CD4-positive, alpha-beta memory T cell (primary cell): ENCODE measurements around the gene NKX2-2. TPM values are rescaled to one million over a fixed set of nuclear protein-coding genes. Genes with fewer than 3 reads are reported as not detected.
A peak's percentile ranks its signal among the peaks of the same experiment; 100 is the strongest.
"Not testable (repeated sequence)": the region's sequence is repeated elsewhere in the genome, so short reads cannot be mapped to it uniquely, and the experiment has no call there.

Experiments
- CTCF ChIA-PET: fragments of 350-600 bp; sonication (Branson Sonifier 250); formaldehyde crosslinking; loops from one replicate; lab custom pipeline; 2021; ENCODE audit warnings: inconsistent platforms; ENCODE audit not compliant: partially characterized antibody; lab: Charles Lee
- POLR2A ChIA-PET: fragments of 350-600 bp; sonication (Branson Sonifier 250); formaldehyde crosslinking; loops from one replicate; lab custom pipeline; 2021; ENCODE audit not compliant: partially characterized antibody; lab: Charles Lee
- DNase-seq, 5 donors: peaks; one replicate each; pipeline versions ENCODE4 v3.0.0 to v3.0.0-alpha.2; 2020 to 2022; ENCODE audit warnings: mixed read lengths in 1 of 5
- H3K27ac ChIP-seq: one replicate; pipeline ENCODE4 v1.7.0; 2013; ENCODE audit warnings: low read depth, low read length
- H3K27me3 ChIP-seq: 2 replicates; pipeline ENCODE4 v1.7.0; 2013; ENCODE audit warnings: mild to moderate bottlenecking, low read length, moderate library complexity; ENCODE audit not compliant: insufficient read depth
- H3K36me3 ChIP-seq: 2 replicates; pipeline ENCODE4 v1.7.0; 2013; ENCODE audit warnings: mild to moderate bottlenecking, low read length, moderate library complexity; ENCODE audit not compliant: insufficient read depth
- H3K4me1 ChIP-seq: 2 replicates; pipeline ENCODE4 v1.7.0; 2013; ENCODE audit warnings: mild to moderate bottlenecking, low read length, moderate library complexity; ENCODE audit not compliant: insufficient read depth
- H3K4me3 ChIP-seq, 2 donors: one replicate each; pipeline ENCODE4 v1.7.0; 2013; ENCODE audit warnings: low read length in 2 of 2, mild to moderate bottlenecking in 1 of 2
- H3K9me3 ChIP-seq, 2 donors: one replicate each; pipeline ENCODE4 v1.7.0; 2013; ENCODE audit warnings: low read length in 2 of 2, control low read depth in 1 of 2; ENCODE audit not compliant: control insufficient read depth in 1 of 2
- H3K27ac Mint-ChIP-seq, 7 donors: one replicate each; pipeline ENCODE4 v1.8.0; 2020 to 2021; ENCODE audit warnings: mixed read lengths in 7 of 7, mild to moderate bottlenecking in 6 of 7, inconsistent platforms in 3 of 7, moderate library complexity in 3 of 7
- H3K27me3 Mint-ChIP-seq, 2 donors: one replicate each; pipeline ENCODE4 v1.8.0; 2020 to 2021; ENCODE audit warnings: mixed read lengths in 2 of 2
- H3K36me3 Mint-ChIP-seq, 2 donors: one replicate each; pipeline ENCODE4 v1.8.0; 2020 to 2021; ENCODE audit warnings: mixed read lengths in 2 of 2, inconsistent platforms in 1 of 2, mild to moderate bottlenecking in 1 of 2
- H3K4me1 Mint-ChIP-seq, 4 donors: one replicate each; pipeline ENCODE4 v1.8.0; 2020 to 2021; ENCODE audit warnings: mixed read lengths in 4 of 4, mild to moderate bottlenecking in 1 of 4
- H3K4me3 Mint-ChIP-seq, 8 donors: one replicate each; pipeline ENCODE4 v1.8.0; 2020 to 2021; ENCODE audit warnings: mixed read lengths in 8 of 8, mild to moderate bottlenecking in 7 of 8, moderate library complexity in 6 of 8, inconsistent platforms in 3 of 8
- H3K9me3 Mint-ChIP-seq, 8 donors: one replicate each; pipeline ENCODE4 v1.8.0; 2020 to 2021; ENCODE audit warnings: mixed read lengths in 8 of 8, mild to moderate bottlenecking in 5 of 8, inconsistent platforms in 3 of 8, moderate library complexity in 1 of 8
- intact Hi-C: fragments of 100-400 bp; cut with micrococcal nuclease; formaldehyde crosslinking; loops from one replicate; pipeline ENCODE4 v1.15.1; 2023
- polyA plus RNA-seq, 2 donors: library from polyadenylated mRNA; unstranded; fragments of 300-500 nt; fragmentation: Illumina TruSeq; gene quantifications; one replicate each; pipeline ENCODE4 v1.2.3, GENCODE V29; 2021
- total RNA-seq, 2 experiments: library from RNA; stranded (reverse); gene quantifications; one replicate each; pipeline ENCODE4 v1.2.3, GENCODE V29; 2021

The NKX2-2 gene
- total and polyA plus RNA-seq, 4 experiments from 2014 or later = not detected

DNA sequence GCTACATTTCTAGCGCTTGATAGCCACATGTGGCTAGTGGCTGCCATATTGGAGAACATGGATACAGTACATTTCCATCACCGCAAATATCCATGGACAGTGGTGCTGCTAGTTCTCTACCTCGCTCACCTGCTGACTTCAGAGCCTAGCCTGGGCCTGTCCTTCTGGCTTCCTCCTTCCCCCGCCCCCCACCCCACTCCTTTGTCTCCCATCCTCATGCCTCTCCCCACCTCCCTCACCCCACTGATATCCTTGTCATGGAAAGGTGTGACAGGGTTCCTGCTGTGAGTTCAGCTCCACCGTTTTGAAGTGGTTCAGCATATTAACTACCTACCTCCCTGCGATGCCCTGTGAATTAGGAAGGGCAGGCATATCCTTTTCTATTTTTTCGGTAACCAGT lies 14.2 kb downstream of the NKX2-2 start:
- Histone ChIP-seq H3K4me1 (no peaks in the 10 kb centered on the region), H3K9me3 (no peaks in the 10 kb centered on the region), H3K36me3 (no peaks in the 10 kb centered on the region), H3K4me3 (no peak overlapping the region), H3K27me3 (no peaks in the 10 kb centered on the region), H3K27ac (no peak overlapping the region)
- Mint-ChIP-seq H3K4me3 (no peak overlapping the region), H3K27ac (no peak overlapping the region), H3K4me1 (peaks cover 0 to under 1% (median under 1%) of the 10 kb centered on the region in 4 donors), H3K27me3 (peaks cover 18 to 39% of the 10 kb centered on the region in 2 donors), H3K9me3 (peaks cover 0 to 1% (median 0%) of the 10 kb centered on the region in 8 donors), H3K36me3 (no peaks in the 10 kb centered on the region)
- ChIA-PET POLR2A (no interaction called here), CTCF (interaction anchor here (17.6 kb wide), 1 partner anchor 261 kb away, joined by 337 read pairs; no protein-coding TSS in a partner anchor)
- intact Hi-C loops = no loop called here
- no peak for DNase-seq

DNA sequence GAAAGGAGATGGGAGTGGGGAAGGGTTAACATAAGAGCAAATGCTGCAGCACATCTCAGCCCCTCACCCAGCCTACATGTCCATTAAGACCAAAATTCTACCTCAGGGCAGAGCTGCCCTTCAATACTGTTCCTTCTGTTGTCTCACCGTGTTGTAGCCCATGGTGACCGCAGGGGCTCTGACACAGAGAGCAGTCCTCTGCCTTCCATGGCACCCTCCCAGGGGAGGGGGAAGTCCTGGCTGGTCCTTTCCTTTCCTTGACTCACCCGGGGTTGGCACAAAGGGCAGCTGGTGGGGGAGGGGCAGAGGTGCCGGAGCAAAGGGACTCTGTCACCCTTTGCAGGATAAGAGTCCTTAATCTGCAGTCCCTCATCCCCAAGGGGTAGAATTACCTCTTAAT lies 15.2 kb downstream of the NKX2-2 start:
- peaks cover 0 to 1% (median 0%) of the 10 kb centered on the region in 8 donors for H3K9me3 Mint-ChIP-seq
- CTCF ChIA-PET = interaction anchor here (17.6 kb wide), 1 partner anchor 260 kb away, joined by 337 read pairs; no protein-coding TSS in a partner anchor
- no peak overlapping the region for H3K4me3 Mint-ChIP-seq
- H3K4me1 Mint-ChIP-seq = no peaks in the 10 kb centered on the region
- H3K4me3 ChIP-seq = no peak overlapping the region
- no peaks in the 10 kb centered on the region for H3K9me3 ChIP-seq
- H3K27me3 ChIP-seq = no peaks in the 10 kb centered on the region
- intact Hi-C loops = no loop called here
- H3K27ac Mint-ChIP-seq = no peak overlapping the region
- no peaks in the 10 kb centered on the region for H3K4me1 ChIP-seq
- DNase-seq = no peak
- H3K27ac ChIP-seq = no peak overlapping the region
- H3K27me3 Mint-ChIP-seq = peaks cover 16 to 37% of the 10 kb centered on the region in 2 donors
- H3K36me3 ChIP-seq = no peaks in the 10 kb centered on the region
- H3K36me3 Mint-ChIP-seq = no peaks in the 10 kb centered on the region
- POLR2A ChIA-PET = no interaction called here

DNA sequence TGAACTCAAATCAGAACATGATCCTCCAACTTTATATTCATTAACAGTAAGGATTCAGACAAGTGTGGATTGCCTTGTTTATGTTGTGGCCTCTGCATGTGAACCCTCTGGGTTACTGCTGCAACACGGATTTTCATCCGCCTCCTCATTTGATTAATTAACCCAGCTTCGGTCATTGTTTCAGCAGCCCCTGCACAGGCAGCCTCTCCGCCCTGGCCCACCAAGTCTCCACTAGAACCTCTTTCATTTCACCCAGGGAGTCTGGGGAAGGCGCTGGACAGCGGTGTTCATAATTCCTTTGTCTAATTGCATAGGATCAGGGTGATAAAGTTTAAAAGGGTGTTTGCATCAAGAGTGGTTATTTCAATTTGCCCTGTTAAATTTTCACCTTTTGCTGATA lies 15.7 kb downstream of the NKX2-2 start:
- Histone ChIP-seq H3K27me3 (no peaks in the 10 kb centered on the region), H3K36me3 (no peaks in the 10 kb centered on the region), H3K27ac (no peak overlapping the region), H3K9me3 (no peaks in the 10 kb centered on the region), H3K4me1 (no peaks in the 10 kb centered on the region), H3K4me3 (no peak overlapping the region)
- Mint-ChIP-seq H3K27me3 (peaks cover 16 to 36% of the 10 kb centered on the region in 2 donors), H3K9me3 (peaks cover 0 to 1% (median 0%) of the 10 kb centered on the region in 8 donors), H3K4me1 (no peaks in the 10 kb centered on the region), H3K4me3 (no peak overlapping the region), H3K27ac (no peak overlapping the region), H3K36me3 (no peaks in the 10 kb centered on the region)
- no peak for DNase-seq
- intact Hi-C loops = no loop called here
- POLR2A ChIA-PET = no interaction called here
- CTCF ChIA-PET = interaction anchor here (17.6 kb wide), 1 partner anchor 260 kb away, joined by 337 read pairs; no protein-coding TSS in a partner anchor

DNA sequence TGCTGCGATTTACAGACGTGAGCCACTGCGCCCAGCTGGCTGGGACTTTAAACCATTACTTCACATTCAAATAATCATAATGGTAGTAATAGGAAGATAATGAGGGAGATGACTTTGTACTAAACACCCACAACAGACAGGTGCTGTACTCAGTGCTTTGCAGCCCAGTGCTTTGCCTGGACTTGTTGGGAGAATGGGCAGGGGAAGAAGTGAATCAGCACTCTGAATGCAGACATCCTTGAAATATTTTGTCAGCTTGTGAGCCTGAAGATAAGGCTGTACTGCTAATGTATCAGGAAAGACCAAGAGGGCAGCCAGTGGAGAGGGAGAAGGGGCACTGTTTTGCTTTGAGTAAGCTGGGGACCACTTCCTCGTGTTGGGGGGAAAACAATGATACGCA lies 17.4 kb downstream of the NKX2-2 start:
- H3K27ac Mint-ChIP-seq = peak overlapping the region in 1 of 7 donors; percentile 85
- Histone ChIP-seq H3K27me3 (no peaks in the 10 kb centered on the region), H3K4me3 (no peak overlapping the region), H3K27ac (no peak overlapping the region), H3K9me3 (no peaks in the 10 kb centered on the region), H3K4me1 (no peaks in the 10 kb centered on the region), H3K36me3 (no peaks in the 10 kb centered on the region)
- DNase-seq = no peak
- POLR2A ChIA-PET = no interaction called here
- no peaks in the 10 kb centered on the region for H3K36me3 Mint-ChIP-seq
- H3K4me1 Mint-ChIP-seq = no peaks in the 10 kb centered on the region
- no peak overlapping the region for H3K4me3 Mint-ChIP-seq
- intact Hi-C loops = no loop called here
- H3K27me3 Mint-ChIP-seq = peaks cover 20 to 46% of the 10 kb centered on the region in 2 donors
- CTCF ChIA-PET = interaction anchor here (0.5 to 17.6 kb wide), 4 partner anchors 9 to 636 kb away, joined by 3 to 337 read pairs (median 11); no protein-coding TSS in a partner anchor
- H3K9me3 Mint-ChIP-seq = peaks cover 0 to 1% (median 0%) of the 10 kb centered on the region in 8 donors

DNA sequence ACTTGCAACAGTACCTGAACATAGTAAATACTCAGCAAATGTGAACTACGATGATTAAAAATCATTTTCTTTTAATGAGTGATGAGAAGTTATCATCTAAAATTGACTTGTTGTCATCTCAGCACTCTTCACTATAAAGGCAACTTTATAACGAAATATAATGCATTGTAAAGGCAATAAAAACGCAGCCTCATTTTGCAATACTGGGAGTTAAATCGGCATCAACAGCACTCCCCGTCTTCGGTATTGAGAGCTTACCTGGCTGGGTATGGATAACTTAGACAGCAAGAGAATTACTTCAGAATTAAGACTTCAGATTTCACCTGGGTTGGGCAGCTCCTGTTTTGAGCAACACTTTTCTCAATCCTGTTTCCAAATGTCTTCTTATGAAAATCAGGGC lies 20.8 kb downstream of the NKX2-2 start:
- Histone ChIP-seq H3K27me3 (peaks cover 4% of the 10 kb centered on the region), H3K27ac (no peak overlapping the region), H3K4me1 (no peaks in the 10 kb centered on the region), H3K4me3 (no peak overlapping the region), H3K36me3 (no peaks in the 10 kb centered on the region), H3K9me3 (no peaks in the 10 kb centered on the region)
- intact Hi-C loops = no loop called here
- no peak for DNase-seq
- Mint-ChIP-seq H3K9me3 (no peaks in the 10 kb centered on the region), H3K27me3 (peaks cover 23 to 43% of the 10 kb centered on the region in 2 donors), H3K4me1 (no peaks in the 10 kb centered on the region), H3K4me3 (no peak overlapping the region), H3K27ac (no peak overlapping the region), H3K36me3 (no peaks in the 10 kb centered on the region)
- ChIA-PET POLR2A (no interaction called here), CTCF (interaction anchor here (4.6 kb wide), 1 partner anchor 12 kb away, joined by 17 read pairs; no protein-coding TSS in a partner anchor)

DNA sequence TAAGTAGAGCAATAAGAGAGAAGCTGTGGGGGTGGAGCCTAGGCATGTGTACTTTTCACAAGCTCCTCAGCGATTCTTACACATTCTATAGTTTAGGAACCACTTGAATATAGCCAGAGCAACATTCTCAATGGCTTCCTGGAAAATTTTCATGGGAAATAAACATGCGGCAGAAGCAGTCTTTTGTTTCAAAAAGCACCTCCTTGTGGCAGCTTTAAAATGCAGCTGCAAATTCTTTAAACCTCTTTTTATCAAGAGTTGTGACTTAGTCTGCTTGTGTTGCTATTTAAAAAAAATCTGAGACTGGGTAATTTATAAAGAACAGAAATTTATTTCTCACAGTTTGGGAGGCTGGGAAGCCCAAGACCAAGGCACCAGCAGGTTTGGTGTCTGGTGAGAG lies 23.8 kb downstream of the NKX2-2 start:
- Histone ChIP-seq H3K27me3 (peaks cover 4% of the 10 kb centered on the region), H3K27ac (no peak overlapping the region), H3K9me3 (no peaks in the 10 kb centered on the region), H3K4me3 (no peak overlapping the region), H3K4me1 (no peaks in the 10 kb centered on the region), H3K36me3 (no peaks in the 10 kb centered on the region)
- H3K27ac Mint-ChIP-seq = no peak overlapping the region
- H3K27me3 Mint-ChIP-seq = peaks cover 19 to 34% of the 10 kb centered on the region in 2 donors
- intact Hi-C loops = no loop called here
- H3K9me3 Mint-ChIP-seq = peaks cover 0 to 8% (median 4%) of the 10 kb centered on the region in 8 donors
- ChIA-PET POLR2A (no interaction called here), CTCF (interaction anchor here (1.1 kb wide), 2 partner anchors 12 to 255 kb away, joined by 3 read pairs; no protein-coding TSS in a partner anchor)
- no peak for DNase-seq
- no peaks in the 10 kb centered on the region for H3K36me3 Mint-ChIP-seq
- H3K4me3 Mint-ChIP-seq = no peak overlapping the region
- H3K4me1 Mint-ChIP-seq = no peaks in the 10 kb centered on the region

DNA sequence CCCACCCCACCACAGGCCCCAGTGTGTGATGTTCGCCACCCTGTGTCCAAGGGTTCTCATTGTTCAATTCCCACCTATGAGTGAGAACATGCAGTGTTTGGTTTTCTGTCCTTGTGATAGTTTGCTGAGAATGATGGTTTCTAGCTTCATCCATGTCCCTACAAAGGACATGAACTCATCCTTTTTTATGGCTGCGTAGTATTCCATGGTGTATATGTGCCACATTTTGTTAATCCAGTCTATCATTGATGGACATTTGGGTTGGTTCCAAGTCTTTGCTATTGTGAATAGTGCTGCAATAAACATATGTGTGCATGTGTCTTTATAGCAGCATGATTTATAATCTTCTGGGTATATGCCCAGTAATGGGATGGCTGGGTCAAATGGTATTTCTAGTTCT lies 33.7 kb downstream of the NKX2-2 start:
- H3K27ac Mint-ChIP-seq, H3K9me3 ChIP-seq, H3K4me1 Mint-ChIP-seq, DNase-seq, intact Hi-C loops, H3K36me3 Mint-ChIP-seq, H3K27me3 ChIP-seq, CTCF ChIA-PET, H3K36me3 ChIP-seq, H3K4me3 ChIP-seq, H3K4me3 Mint-ChIP-seq, H3K27ac ChIP-seq, H3K4me1 ChIP-seq, POLR2A ChIA-PET: not testable (repeated sequence)
- Mint-ChIP-seq H3K9me3 (peaks cover 0 to 13% (median 4%) of the 10 kb centered on the region in 8 donors), H3K27me3 (peaks cover 26 to 37% of the 10 kb centered on the region in 2 donors)
